Gastrocnemius medialis (tissue), 4 donors: ENCODE results near the gene XPA. TPM values are rescaled to one million over a fixed set of nuclear protein-coding genes. Genes with fewer than 3 reads are reported as not detected.

Experiments
- ATAC-seq, 2 donors: fragments of 150-250 bp; one replicate each; pipeline ENCODE4 v1.9.1; 2016
- DNase-seq, 2 donors: peaks; one replicate each; pipeline ENCODE4 v3.0.0-alpha.2; 2019
- H3K27ac ChIP-seq, 4 donors: fragments of 200-600 bp; sonication (generic); 1 replicate in 1 of 4; 2 replicates in 3 of 4; pipeline ENCODE4 v1.5.1; 2016 to 2018; ENCODE audit warnings: mild to moderate bottlenecking in 2 of 4, moderate library complexity in 1 of 4
- H3K27me3 ChIP-seq, 3 donors: fragments of 200-600 bp; sonication (generic) in 2 of 3; 1 replicate in 1 of 3; 2 replicates in 2 of 3; pipeline versions ENCODE4 v1.5.1 to v1.6.0; 2016 to 2019; ENCODE audit warnings: mild to moderate bottlenecking in 1 of 3, moderate library complexity in 1 of 3
- H3K36me3 ChIP-seq, 2 donors: fragments of 200-600 bp; sonication (generic) in 1 of 2; one replicate each; pipeline ENCODE4 v1.5.1; 2017 to 2018
- H3K4me1 ChIP-seq, 2 donors: fragments of 200-600 bp; sonication (generic) in 1 of 2; one replicate each; pipeline ENCODE4 v1.5.1; 2016 to 2017; ENCODE audit warnings: mild to moderate bottlenecking in 2 of 2
- H3K4me3 ChIP-seq, 4 donors: fragments of 200-600 bp; sonication (generic) in 3 of 4; 1 replicate in 1 of 4; 2 replicates in 3 of 4; pipeline ENCODE4 v1.5.1; 2016 to 2019; ENCODE audit warnings: mild to moderate bottlenecking in 2 of 4
- H3K9me3 ChIP-seq, 3 donors: fragments of 200-600 bp; sonication (generic) in 2 of 3; 1 replicate in 1 of 3; 2 replicates in 2 of 3; pipeline ENCODE4 v1.5.1; 2016 to 2019
- POLR2A ChIP-seq, 2 donors: fragments of 450-650 bp; IDR thresholded peaks; one replicate each; pipeline ENCODE4 v1.6.1; 2017; ENCODE audit warnings: antibody characterized with exemption in 2 of 2, mild to moderate bottlenecking in 2 of 2, moderate library complexity in 2 of 2
- in situ Hi-C, 4 donors: fragments of 200-750 bp; cut with MboI; loops; one replicate each; pipeline versions ENCODE4 v1.15.0 to v1.8.0; 2017; ENCODE audit warnings: low sequenced_read_pairs in 4 of 4
- intact Hi-C: fragments of 100-400 bp; cut with DNase I; formaldehyde crosslinking; loops from one replicate; pipeline ENCODE4 v1.15.1; 2023; ENCODE audit warnings: low total_unique reads
- total RNA-seq, 4 donors: library from RNA; depleted of rRNA; stranded (reverse); fragments of >200 nt; gene quantifications; one replicate each; pipeline versions ENCODE4 v1.1.0 to v1.2.3, GENCODE V29; 2016
- TF ChIP-seq, protein P1 (sequence below), 5 experiments: fragments of 450-650 bp in 3 of 5; fragments of 200-600 bp in 2 of 5; sonication (generic) in 2 of 5; IDR thresholded peaks in 4 of 5; conservative IDR thresholded peaks in 1 of 5; 1 replicate in 4 of 5; 2 replicates in 1 of 5; pipeline ENCODE4 v1.5.1; 2016 to 2019; ENCODE audit warnings: antibody characterized with exemption in 5 of 5, mild to moderate bottlenecking in 3 of 5, moderate library complexity in 3 of 5

The XPA gene
- total RNA-seq, 4 donors from 2014 or later = 4.8 to 14.8 (median 9.7) TPM

DNA sequence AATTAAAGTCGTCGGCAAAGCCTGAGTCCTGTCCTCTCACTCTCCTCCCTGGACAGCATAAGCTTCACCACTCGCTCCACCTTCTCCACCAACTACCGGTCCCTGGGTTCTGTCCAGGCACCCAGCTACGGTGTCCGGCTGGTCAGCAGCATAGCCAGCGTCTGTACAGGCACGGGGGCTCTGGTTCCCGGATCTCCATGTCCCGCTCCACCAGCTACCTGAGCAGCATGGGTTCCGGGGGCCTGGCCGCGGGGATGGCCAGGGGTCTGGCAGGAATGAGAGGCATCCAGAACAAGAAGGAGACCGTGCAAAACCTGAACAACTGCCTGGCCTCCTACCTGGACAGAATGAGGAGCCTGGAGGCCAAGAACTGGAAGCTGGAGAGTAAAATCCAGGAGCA, 1.7 kb upstream of the XPA start:
- DNase-seq (no peak), ATAC-seq (no peak)
- no peak for TF ChIP-seq POLR2A (IDR thresholded peaks at IDR 0.05)
- TF ChIP-seq, protein P1, sequence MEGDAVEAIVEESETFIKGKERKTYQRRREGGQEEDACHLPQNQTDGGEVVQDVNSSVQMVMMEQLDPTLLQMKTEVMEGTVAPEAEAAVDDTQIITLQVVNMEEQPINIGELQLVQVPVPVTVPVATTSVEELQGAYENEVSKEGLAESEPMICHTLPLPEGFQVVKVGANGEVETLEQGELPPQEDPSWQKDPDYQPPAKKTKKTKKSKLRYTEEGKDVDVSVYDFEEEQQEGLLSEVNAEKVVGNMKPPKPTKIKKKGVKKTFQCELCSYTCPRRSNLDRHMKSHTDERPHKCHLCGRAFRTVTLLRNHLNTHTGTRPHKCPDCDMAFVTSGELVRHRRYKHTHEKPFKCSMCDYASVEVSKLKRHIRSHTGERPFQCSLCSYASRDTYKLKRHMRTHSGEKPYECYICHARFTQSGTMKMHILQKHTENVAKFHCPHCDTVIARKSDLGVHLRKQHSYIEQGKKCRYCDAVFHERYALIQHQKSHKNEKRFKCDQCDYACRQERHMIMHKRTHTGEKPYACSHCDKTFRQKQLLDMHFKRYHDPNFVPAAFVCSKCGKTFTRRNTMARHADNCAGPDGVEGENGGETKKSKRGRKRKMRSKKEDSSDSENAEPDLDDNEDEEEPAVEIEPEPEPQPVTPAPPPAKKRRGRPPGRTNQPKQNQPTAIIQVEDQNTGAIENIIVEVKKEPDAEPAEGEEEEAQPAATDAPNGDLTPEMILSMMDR (IDR thresholded peaks at IDR 0.05 in 4 of 5, conservative IDR thresholded peaks at IDR 0.05 in 1 of 5) = no peak
- H3K4me1 ChIP-seq = peaks cover 21 to 31% of the 10 kb centered on the region in 2 donors
- intact Hi-C loops = loop anchor here (5.0 to 10.0 kb wide), 3 partner anchors 227 to 558 kb away; partner anchors contain the start of gene TBC1D2
- H3K36me3 ChIP-seq = no peaks in the 10 kb centered on the region
- no peak overlapping the region for H3K4me3 ChIP-seq
- H3K27me3 ChIP-seq = no peaks in the 10 kb centered on the region
- H3K27ac ChIP-seq = no peak overlapping the region
- in situ Hi-C loops = loop anchor here in 1 of 4 donors (25.0 kb wide), 1 partner anchor 313 kb away; no protein-coding TSS in a partner anchor
- H3K9me3 ChIP-seq = no peaks in the 10 kb centered on the region

DNA sequence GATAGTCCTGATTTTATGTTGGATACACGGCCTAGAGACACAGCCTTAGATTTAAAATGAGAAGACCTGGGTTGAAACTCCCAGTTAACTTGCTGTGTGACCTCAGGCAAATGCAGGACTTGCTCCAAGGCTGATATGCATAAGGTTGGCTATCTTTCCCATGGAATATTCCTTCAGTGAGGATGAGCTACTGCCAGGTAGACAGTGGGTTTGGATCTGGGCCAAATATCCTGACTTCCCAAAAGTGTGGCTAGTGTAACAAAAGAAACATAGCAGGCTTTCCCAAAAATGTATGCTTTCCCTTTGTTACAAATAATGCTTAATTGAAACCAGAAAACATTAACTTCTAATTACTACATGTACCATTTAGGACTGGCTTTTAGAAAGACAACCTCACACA, 697 bp upstream of the XPA start:
- DNase-seq (no peak), ATAC-seq (no peak)
- Histone ChIP-seq H3K4me1 (peaks cover 21 to 38% of the 10 kb centered on the region in 2 donors), H3K4me3 (peak overlapping the region; percentile 81 to 100 (median 92)), H3K9me3 (no peaks in the 10 kb centered on the region), H3K27ac (peak overlapping the region; percentile 93 to 98 (median 94)), H3K27me3 (no peaks in the 10 kb centered on the region), H3K36me3 (peaks cover 0 to 4% of the 10 kb centered on the region in 2 donors)
- intact Hi-C loops (loop anchor here (2.0 to 10.0 kb wide), 5 partner anchors 65 to 559 kb away; partner anchors contain the start of genes NCBP1, TBC1D2, TRMO and TSTD2), in situ Hi-C loops (loop anchor here in 1 of 4 donors (25.0 kb wide), 1 partner anchor 314 kb away; no protein-coding TSS in a partner anchor)
- TF ChIP-seq, protein P1 (IDR thresholded peaks at IDR 0.05 in 4 of 5, conservative IDR thresholded peaks at IDR 0.05 in 1 of 5) = no peak
- no peak for TF ChIP-seq POLR2A (IDR thresholded peaks at IDR 0.05)

DNA sequence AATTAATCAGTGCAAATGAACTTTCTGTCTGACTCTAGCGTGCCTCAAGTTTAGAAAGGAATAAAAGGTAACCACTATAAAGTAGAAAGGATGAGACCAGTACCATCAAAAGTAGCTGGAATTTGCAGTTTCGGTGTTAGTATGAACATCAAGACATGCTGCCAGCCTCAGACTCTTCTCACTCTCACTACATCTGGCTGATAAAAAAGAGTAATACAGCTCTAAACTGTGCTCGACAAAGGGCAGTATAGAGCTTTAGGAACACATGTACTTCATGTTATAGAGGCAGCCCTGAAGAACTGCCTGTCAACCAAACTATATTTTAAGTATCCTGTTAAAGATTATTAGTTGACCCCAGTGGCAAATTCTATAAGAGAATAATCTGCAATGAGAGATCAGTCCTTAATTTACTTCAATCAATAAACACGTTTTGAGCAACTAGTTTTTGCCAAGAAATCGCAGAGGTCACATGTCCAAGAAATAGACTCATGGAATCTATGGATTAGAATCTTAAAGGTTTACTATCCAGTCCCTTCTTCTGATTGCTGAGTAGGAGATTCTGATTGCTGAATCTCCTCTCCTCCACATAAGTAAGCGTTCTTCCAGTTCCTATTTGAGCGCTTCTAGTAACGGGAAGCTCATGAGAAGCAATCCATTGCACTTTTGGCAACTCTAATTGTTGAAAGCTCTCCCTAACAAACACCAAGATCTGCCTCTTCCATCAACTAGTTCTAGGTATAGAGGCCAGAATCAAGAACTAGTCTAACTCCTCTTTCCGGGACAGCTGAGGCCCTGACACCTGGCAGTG, 941 bp downstream of the XPA start:
- H3K27ac ChIP-seq = peak overlapping the region; percentile 93 to 98 (median 94)
- ATAC-seq = peak in 1 of 2 donors; percentile 26
- no peaks in the 10 kb centered on the region for H3K9me3 ChIP-seq
- no peaks in the 10 kb centered on the region for H3K27me3 ChIP-seq
- no peak for TF ChIP-seq POLR2A (IDR thresholded peaks at IDR 0.05)
- TF ChIP-seq, protein P1 (IDR thresholded peaks at IDR 0.05 in 4 of 5, conservative IDR thresholded peaks at IDR 0.05 in 1 of 5) = no peak
- DNase-seq = no peak
- H3K4me1 ChIP-seq = peaks cover 21 to 38% of the 10 kb centered on the region in 2 donors
- H3K4me3 ChIP-seq = peak overlapping the region; percentile 81 to 100 (median 92)
- H3K36me3 ChIP-seq = peaks cover 0 to 13% of the 10 kb centered on the region in 2 donors
- in situ Hi-C loops = loop anchor here in 1 of 4 donors (25.0 kb wide), 1 partner anchor 316 kb away; no protein-coding TSS in a partner anchor
- intact Hi-C loops = loop anchor here (2.0 to 10.0 kb wide), 5 partner anchors 63 to 561 kb away; partner anchors contain the start of genes NCBP1, TBC1D2, TRMO and TSTD2

DNA sequence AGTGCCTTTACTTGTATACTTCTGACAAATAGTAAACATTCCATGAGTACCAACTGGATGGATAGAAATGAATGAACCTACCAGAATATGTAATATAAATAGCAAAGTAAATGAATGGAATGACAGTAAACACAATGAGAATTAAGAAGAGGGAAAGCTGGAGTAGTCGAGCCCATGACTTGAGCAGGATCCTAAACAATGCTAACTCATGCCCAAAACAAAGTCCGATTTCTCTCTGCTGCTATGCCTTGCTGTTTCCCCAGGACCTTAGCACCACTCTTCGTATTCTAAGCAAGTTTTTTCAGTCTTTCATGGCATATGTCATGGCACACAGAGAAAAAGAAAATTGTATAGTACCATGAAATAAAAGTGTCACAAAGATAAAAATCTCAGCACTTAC, 1.8 kb downstream of the XPA start:
- DNase-seq (no peak), ATAC-seq (no peak)
- peaks cover 0 to 18% of the 10 kb centered on the region in 2 donors for H3K36me3 ChIP-seq
- peaks cover 21 to 38% of the 10 kb centered on the region in 2 donors for H3K4me1 ChIP-seq
- no peaks in the 10 kb centered on the region for H3K9me3 ChIP-seq
- no peaks in the 10 kb centered on the region for H3K27me3 ChIP-seq
- no peak for TF ChIP-seq POLR2A (IDR thresholded peaks at IDR 0.05)
- TF ChIP-seq, protein P1 (IDR thresholded peaks at IDR 0.05 in 4 of 5, conservative IDR thresholded peaks at IDR 0.05 in 1 of 5) = no peak
- in situ Hi-C loops (loop anchor here in 1 of 4 donors (25.0 kb wide), 1 partner anchor 317 kb away; no protein-coding TSS in a partner anchor), intact Hi-C loops (loop anchor here (5.0 to 10.0 kb wide), 3 partner anchors 223 to 562 kb away; partner anchors contain the start of gene TBC1D2)
- H3K4me3 ChIP-seq = peak overlapping the region in 3 of 4 donors; percentile 81 to 96 (median 89)
- H3K27ac ChIP-seq = peak overlapping the region; percentile 93 to 98 (median 94)
